ENCODE results near the gene ZHX3.

Gene ZHX3

GRCh38 chr20:41141153-41141815 lies 176.2 kb downstream of the ZHX3 start:
- Histone ChIP-seq H3K4me2 (ENCODE audit: low read length) (no peak overlapping the region), H3K79me1 (ENCODE audit: low read length) (peaks cover 36% of the 10 kb centered on the region), H3K27ac (ENCODE audit: low read depth, low read length) (no peak overlapping the region), H2BK5ac (ENCODE audit: low read length) (no peak overlapping the region), H3K27me3 (ENCODE audit: insufficient read depth, low read length, poor library complexity) (no peaks in the 10 kb centered on the region), H3K23ac (ENCODE audit: low read length) (no peak overlapping the region), H3K18ac (ENCODE audit: low read length) (no peak overlapping the region), H4K5ac (ENCODE audit: low read length) (no peak overlapping the region), H3K79me2 (ENCODE audit: control insufficient read depth, insufficient read depth, low read length) (peaks cover 84% of the 10 kb centered on the region), H3K4ac (ENCODE audit: low read depth, low read length) (no peak overlapping the region), H3K36me3 (ENCODE audit: control insufficient read depth, insufficient read depth, low read length) (no peaks in the 10 kb centered on the region), H3K4me3 (ENCODE audit: low read length) (no peak overlapping the region), H3K9ac (ENCODE audit: low read length) (peak overlapping the region; percentile 28), H3K4me1 (ENCODE audit: control insufficient read depth, low read depth, low read length) (peaks cover 20% of the 10 kb centered on the region), H4K8ac (ENCODE audit: low read depth, low read length) (no peak overlapping the region), H2BK120ac (ENCODE audit: low read depth, low read length) (no peak overlapping the region), H3K56ac (ENCODE audit: low read length) (no peak overlapping the region), H2BK15ac (replicated peaks; ENCODE audit: low read depth) (no peak overlapping the region), H2AK5ac (ENCODE audit: low read length) (no peak overlapping the region)
- no peak for DNase-seq
- no CpG with 5 or more reads among the region's 8 CpGs for WGBS (ENCODE audit: extremely low coverage, insufficient coverage, low lambda C conversion rate)

DNA sequence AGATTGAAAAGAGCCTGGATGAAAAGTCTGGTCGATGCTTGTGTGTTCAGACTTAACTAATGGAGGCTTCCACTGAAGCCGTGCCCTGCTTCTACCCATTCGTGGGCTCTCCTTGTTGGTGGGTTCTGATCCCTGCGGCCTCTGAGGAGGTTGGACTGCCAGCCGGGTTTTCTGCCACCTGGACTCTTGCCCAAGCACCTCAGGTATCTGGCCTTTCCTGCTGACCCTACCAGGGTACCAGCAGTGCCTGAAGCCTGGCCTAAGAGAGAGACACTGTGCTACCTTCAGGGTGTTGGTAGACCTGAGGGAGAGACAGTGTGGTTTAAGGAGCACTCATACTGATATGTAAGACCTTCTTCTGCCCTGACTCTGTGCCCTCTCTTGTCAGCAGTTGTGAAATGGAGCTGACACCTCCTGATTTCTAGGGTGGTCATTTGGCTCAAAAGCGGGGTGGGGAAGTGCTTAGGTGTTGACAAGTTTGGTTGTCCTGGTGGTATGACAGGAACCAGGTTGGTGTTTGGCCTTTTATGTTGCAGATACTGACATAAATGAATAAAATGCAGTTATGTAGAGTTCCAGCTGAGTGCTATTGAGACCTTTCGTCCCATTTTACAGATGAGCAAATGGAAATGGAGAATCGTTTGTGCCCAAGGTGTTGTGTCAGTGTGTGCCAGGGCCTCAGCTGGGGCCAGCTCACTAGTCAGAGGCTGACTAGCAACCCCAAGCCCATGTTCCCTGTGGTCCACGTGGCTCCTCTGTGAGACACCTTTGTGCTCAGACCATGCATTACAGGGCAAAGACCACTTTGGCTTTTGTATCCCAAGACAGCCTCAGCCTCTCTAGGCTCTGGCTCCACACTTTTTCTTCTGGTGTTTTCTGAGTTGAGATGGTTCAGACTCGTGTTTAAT lies 177.1 kb downstream of the ZHX3 start:
- Histone ChIP-seq H2BK15ac (replicated peaks; ENCODE audit: low read depth) (no peak overlapping the region), H2BK5ac (ENCODE audit: low read length) (no peak overlapping the region), H4K5ac (ENCODE audit: low read length) (no peak overlapping the region), H3K36me3 (ENCODE audit: control insufficient read depth, insufficient read depth, low read length) (no peaks in the 10 kb centered on the region), H3K27ac (ENCODE audit: low read depth, low read length) (no peak overlapping the region), H2AK5ac (ENCODE audit: low read length) (no peak overlapping the region), H3K4ac (ENCODE audit: low read depth, low read length) (no peak overlapping the region), H3K79me1 (ENCODE audit: low read length) (peaks cover 31% of the 10 kb centered on the region), H3K4me2 (ENCODE audit: low read length) (peak overlapping the region; percentile 24), H3K18ac (ENCODE audit: low read length) (no peak overlapping the region), H3K4me1 (ENCODE audit: control insufficient read depth, low read depth, low read length) (peaks cover 28% of the 10 kb centered on the region), H3K4me3 (ENCODE audit: low read length) (no peak overlapping the region), H3K79me2 (ENCODE audit: control insufficient read depth, insufficient read depth, low read length) (peaks cover 76% of the 10 kb centered on the region), H4K8ac (ENCODE audit: low read depth, low read length) (no peak overlapping the region), H3K9ac (ENCODE audit: low read length) (peak overlapping the region; percentile 46), H3K27me3 (ENCODE audit: insufficient read depth, low read length, poor library complexity) (no peaks in the 10 kb centered on the region), H3K23ac (ENCODE audit: low read length) (no peak overlapping the region), H2BK120ac (ENCODE audit: low read depth, low read length) (no peak overlapping the region), H3K56ac (ENCODE audit: low read length) (peak overlapping the region; percentile 67)
- no peak for DNase-seq
- no CpG with 5 or more reads among the region's 10 CpGs for WGBS (ENCODE audit: extremely low coverage, insufficient coverage, low lambda C conversion rate)

DNA sequence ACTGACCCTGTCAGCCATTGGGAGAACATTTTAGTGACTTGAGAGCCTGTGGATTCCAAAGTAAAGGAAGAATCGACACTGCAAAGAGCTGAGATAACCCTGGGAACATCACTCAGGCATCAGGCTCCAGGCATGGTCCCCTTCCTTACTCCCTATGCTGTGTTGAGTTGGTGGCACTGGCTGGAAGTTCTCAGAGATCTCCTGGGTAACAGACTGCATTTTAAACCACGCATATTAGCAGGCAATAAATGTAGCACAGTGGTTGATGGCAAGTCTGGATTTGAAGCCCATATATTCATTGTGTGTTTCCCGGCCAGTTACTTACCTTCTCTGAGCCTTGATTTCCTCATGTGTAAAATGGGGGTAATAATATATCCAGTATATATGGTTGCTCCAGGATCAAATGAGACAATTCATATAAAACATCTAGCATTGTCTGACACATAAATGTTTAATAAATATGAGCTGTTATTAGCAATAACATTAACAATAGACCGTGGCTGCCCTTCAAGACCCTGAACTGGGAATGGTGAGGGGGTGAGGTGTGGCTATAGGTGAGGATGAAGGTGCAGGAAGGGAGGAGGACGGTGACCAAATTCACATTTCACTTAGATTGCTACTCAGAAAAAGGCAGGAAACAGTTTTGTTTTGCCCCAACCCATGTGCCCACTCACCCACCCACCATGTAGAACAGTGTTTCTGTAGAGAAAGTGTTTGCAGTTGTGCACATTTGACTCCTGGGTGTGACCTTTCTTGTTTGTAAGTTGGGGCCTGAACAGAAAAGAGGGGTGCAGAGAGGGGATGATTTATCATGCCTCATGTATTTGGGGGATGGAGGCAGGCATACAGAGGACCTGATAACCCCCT lies 178.1 kb downstream of the ZHX3 start:
- peak overlapping the region; percentile 91 for H3K4me3 ChIP-seq (ENCODE audit: low read length)
- no peak overlapping the region for H3K18ac ChIP-seq (ENCODE audit: low read length)
- H2AK5ac ChIP-seq (ENCODE audit: low read length) = no peak overlapping the region
- H3K4ac ChIP-seq (ENCODE audit: low read depth, low read length) = no peak overlapping the region
- H3K56ac ChIP-seq (ENCODE audit: low read length) = peak overlapping the region; percentile 93
- H3K27ac ChIP-seq (ENCODE audit: low read depth, low read length) = no peak overlapping the region
- no peak overlapping the region for H2BK15ac ChIP-seq (replicated peaks; ENCODE audit: low read depth)
- H2BK120ac ChIP-seq (ENCODE audit: low read depth, low read length) = no peak overlapping the region
- H4K5ac ChIP-seq (ENCODE audit: low read length) = no peak overlapping the region
- H3K79me2 ChIP-seq (ENCODE audit: control insufficient read depth, insufficient read depth, low read length) = peaks cover 65% of the 10 kb centered on the region
- H3K79me1 ChIP-seq (ENCODE audit: low read length) = peaks cover 28% of the 10 kb centered on the region
- DNase-seq = no peak
- H4K8ac ChIP-seq (ENCODE audit: low read depth, low read length) = no peak overlapping the region
- H3K9ac ChIP-seq (ENCODE audit: low read length) = peak overlapping the region; percentile 88
- WGBS (ENCODE audit: extremely low coverage, insufficient coverage, low lambda C conversion rate) = no CpG with 5 or more reads among the region's 5 CpGs
- H2BK5ac ChIP-seq (ENCODE audit: low read length) = no peak overlapping the region
- H3K23ac ChIP-seq (ENCODE audit: low read length) = no peak overlapping the region
- H3K4me2 ChIP-seq (ENCODE audit: low read length) = peak overlapping the region; percentile 85
- no peaks in the 10 kb centered on the region for H3K27me3 ChIP-seq (ENCODE audit: insufficient read depth, low read length, poor library complexity)
- H3K36me3 ChIP-seq (ENCODE audit: control insufficient read depth, insufficient read depth, low read length) = no peaks in the 10 kb centered on the region
- peaks cover 31% of the 10 kb centered on the region for H3K4me1 ChIP-seq (ENCODE audit: control insufficient read depth, low read depth, low read length)

DNA sequence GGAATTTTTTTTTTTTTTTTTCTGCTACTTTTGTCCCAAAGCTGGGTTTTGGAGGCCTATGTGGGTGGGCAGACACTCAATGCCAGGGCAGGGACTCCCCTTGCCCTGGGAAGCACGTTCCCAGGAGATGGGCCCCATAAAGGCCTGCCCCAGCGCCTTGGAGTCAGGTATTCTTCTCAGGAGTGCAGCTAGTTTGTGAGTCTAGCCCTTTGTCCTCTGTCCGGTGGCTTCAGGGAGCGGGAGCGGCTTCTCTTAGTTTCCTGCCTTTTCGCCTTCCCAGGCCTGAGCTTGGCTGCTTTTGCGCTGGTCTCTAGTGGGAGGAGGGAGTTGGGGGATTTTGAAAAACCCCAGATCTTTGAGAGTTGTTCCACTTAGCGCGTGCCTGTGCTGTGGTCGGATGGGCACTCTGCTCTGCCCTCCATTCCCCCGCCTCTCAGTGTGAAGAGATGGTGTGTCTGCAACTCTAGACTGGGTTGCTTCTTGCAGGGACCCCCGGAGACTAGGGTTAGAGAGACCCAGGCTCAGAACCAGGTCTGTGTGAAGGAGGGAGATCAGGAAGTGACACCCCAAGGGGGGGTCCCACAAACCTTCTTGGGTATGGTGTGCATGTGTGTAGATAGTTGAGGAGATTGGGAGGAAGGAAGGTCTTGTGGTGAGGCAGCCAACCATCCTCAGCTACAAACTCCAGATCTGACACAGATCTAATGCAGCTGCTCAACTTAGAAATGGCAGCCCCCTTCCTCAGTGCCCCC lies 178.9 kb downstream of the ZHX3 start:
- no CpG with 5 or more reads among the region's 12 CpGs for WGBS (ENCODE audit: extremely low coverage, insufficient coverage, low lambda C conversion rate)
- peaks cover 31% of the 10 kb centered on the region for H3K4me1 ChIP-seq (ENCODE audit: control insufficient read depth, low read depth, low read length)
- peak overlapping the region; percentile 60 for H3K18ac ChIP-seq (ENCODE audit: low read length)
- H3K56ac ChIP-seq (ENCODE audit: low read length) = peak overlapping the region; percentile 93
- H3K36me3 ChIP-seq (ENCODE audit: control insufficient read depth, insufficient read depth, low read length) = no peaks in the 10 kb centered on the region
- no peaks in the 10 kb centered on the region for H3K27me3 ChIP-seq (ENCODE audit: insufficient read depth, low read length, poor library complexity)
- peaks cover 24% of the 10 kb centered on the region for H3K79me1 ChIP-seq (ENCODE audit: low read length)
- H3K27ac ChIP-seq (ENCODE audit: low read depth, low read length) = peak overlapping the region; percentile 60
- peak overlapping the region; percentile 56 for H2AK5ac ChIP-seq (ENCODE audit: low read length)
- H2BK120ac ChIP-seq (ENCODE audit: low read depth, low read length) = no peak overlapping the region
- peak; percentile 40 for DNase-seq
- H3K23ac ChIP-seq (ENCODE audit: low read length) = no peak overlapping the region
- H2BK5ac ChIP-seq (ENCODE audit: low read length) = peak overlapping the region; percentile 61
- H3K9ac ChIP-seq (ENCODE audit: low read length) = peak overlapping the region; percentile 88
- H4K5ac ChIP-seq (ENCODE audit: low read length) = no peak overlapping the region
- peak overlapping the region; percentile 89 for H3K4ac ChIP-seq (ENCODE audit: low read depth, low read length)
- peaks cover 57% of the 10 kb centered on the region for H3K79me2 ChIP-seq (ENCODE audit: control insufficient read depth, insufficient read depth, low read length)
- H2BK15ac ChIP-seq (replicated peaks; ENCODE audit: low read depth) = no peak overlapping the region
- H3K4me3 ChIP-seq (ENCODE audit: low read length) = peak overlapping the region; percentile 91
- no peak overlapping the region for H4K8ac ChIP-seq (ENCODE audit: low read depth, low read length)
- H3K4me2 ChIP-seq (ENCODE audit: low read length) = peak overlapping the region; percentile 85
